Cardiac muscle cell (in vitro differentiated cells and primary cell): Measurements from ENCODE around the gene CYB561A3. TPM values are rescaled to one million over a fixed set of nuclear protein-coding genes. Genes with fewer than 3 reads are reported as not detected.

Source experiments
- DNase-seq, 2 donors: peaks; one replicate each; pipeline versions ENCODE4 v3.0.0 to v3.0.0-alpha.2; 2010 to 2017; ENCODE audit warnings: low read depth in 1 of 2, low spot score in 1 of 2
- H3K27ac ChIP-seq: fragments of 200-600 bp; sonication (generic); 2 replicates; pipeline ENCODE4 v1.5.1; 2016
- H3K27me3 ChIP-seq: fragments of 200-600 bp; sonication (generic); 2 replicates; pipeline ENCODE4 v1.6.0; 2016; ENCODE audit warnings: control low read depth
- H3K36me3 ChIP-seq: fragments of 200-600 bp; sonication (generic); 2 replicates; pipeline ENCODE4 v1.5.1; 2016; ENCODE audit warnings: control low read depth
- H3K4me1 ChIP-seq: fragments of 200-600 bp; sonication (generic); 2 replicates; pipeline ENCODE4 v1.8.1; 2017; ENCODE audit warnings: low read depth, mild to moderate bottlenecking, mixed run types
- H3K4me3 ChIP-seq: fragments of 200-600 bp; sonication (generic); 2 replicates; pipeline ENCODE4 v1.5.1; 2016; ENCODE audit warnings: mild to moderate bottlenecking
- H3K9me3 ChIP-seq: fragments of 200-600 bp; sonication (generic); 2 replicates; pipeline ENCODE4 v1.5.1; 2017; ENCODE audit warnings: low read depth, mild to moderate bottlenecking, control low read depth
- CTCF ChIP-seq: IDR thresholded peaks from 2 replicates; pipeline ENCODE4 v1.5.1; 2012; ENCODE audit warnings: low read depth, mild to moderate bottlenecking, low read length
- polyA plus RNA-seq: library from polyadenylated mRNA; unstranded; fragments of >200 nt; fragmentation: Nextera tagmentation; extraction: Ambion mirVana; gene quantifications from 2 replicates; pipeline ENCODE4 v1.2.1, GENCODE V29; 2016
- total RNA-seq: library from RNA; depleted of rRNA; stranded (reverse); fragments of >200 nt; gene quantifications from 2 replicates; pipeline ENCODE4 v1.2.3, GENCODE V29; 2016

CYB561A3 gene
- total and polyA plus RNA-seq, 2 experiments from 2014 or later: 12.6 to 13.5 TPM

GRCh38 chr11:61358566-61358965 lies 3.1 kb downstream of the CYB561A3 start:
- H3K4me3 ChIP-seq: no peak overlapping the region
- TF ChIP-seq CTCF: no peak
- no peak overlapping the region for H3K27ac ChIP-seq
- DNase-seq: no peak
- H3K4me1 ChIP-seq: peaks cover 9% of the 10 kb centered on the region
- no peaks in the 10 kb centered on the region for H3K9me3 ChIP-seq
- no peaks in the 10 kb centered on the region for H3K27me3 ChIP-seq
- no peaks in the 10 kb centered on the region for H3K36me3 ChIP-seq

GRCh38 chr11:61357894-61358239 lies 3.8 kb downstream of the CYB561A3 start:
- no peak for DNase-seq
- no peak overlapping the region for H3K27ac ChIP-seq
- H3K27me3 ChIP-seq: no peaks in the 10 kb centered on the region
- H3K4me1 ChIP-seq: peaks cover 9% of the 10 kb centered on the region
- no peak for TF ChIP-seq CTCF
- H3K9me3 ChIP-seq: no peaks in the 10 kb centered on the region
- H3K36me3 ChIP-seq: no peaks in the 10 kb centered on the region
- no peak overlapping the region for H3K4me3 ChIP-seq

GRCh38 chr11:61357233-61357893 lies 4.3 kb downstream of the CYB561A3 start:
- H3K27me3 ChIP-seq: no peaks in the 10 kb centered on the region
- H3K4me1 ChIP-seq: peaks cover 9% of the 10 kb centered on the region
- no peak overlapping the region for H3K27ac ChIP-seq
- DNase-seq: no peak
- H3K9me3 ChIP-seq: no peaks in the 10 kb centered on the region
- no peaks in the 10 kb centered on the region for H3K36me3 ChIP-seq
- TF ChIP-seq CTCF: no peak
- H3K4me3 ChIP-seq: no peak overlapping the region

- H3K36me3 ChIP-seq: no peaks in the 10 kb centered on the region
- H3K4me3 ChIP-seq: no peak overlapping the region
- no peak for DNase-seq
- H3K9me3 ChIP-seq: no peaks in the 10 kb centered on the region
- no peak for TF ChIP-seq CTCF
- peaks cover 9% of the 10 kb centered on the region for H3K4me1 ChIP-seq
- H3K27ac ChIP-seq: no peak overlapping the region
- no peaks in the 10 kb centered on the region for H3K27me3 ChIP-seq
Measured at GRCh38 chr11:61356706-61357105, 5.0 kb downstream of the CYB561A3 start.

GRCh38 chr11:61354208-61354607 lies 7.5 kb downstream of the CYB561A3 start:
- DNase-seq: no peak
- no peaks in the 10 kb centered on the region for H3K9me3 ChIP-seq
- no peaks in the 10 kb centered on the region for H3K36me3 ChIP-seq
- TF ChIP-seq CTCF: no peak
- no peaks in the 10 kb centered on the region for H3K27me3 ChIP-seq
- H3K4me3 ChIP-seq: no peak overlapping the region
- no peaks in the 10 kb centered on the region for H3K4me1 ChIP-seq
- H3K27ac ChIP-seq: no peak overlapping the region
